Right lobe of liver (tissue), 4 donors: ENCODE measurements around the gene COMP.

Experiments
- CTCF ChIP-seq, 4 donors: fragments of 200-600 bp in 3 of 4; fragments of 450-650 bp in 1 of 4; IDR thresholded peaks; one replicate each; pipeline versions ENCODE4 v1.5.1 to v1.8.0; 2016 to 2022; ENCODE audit warnings: antibody characterized with exemption in 4 of 4, mild to moderate bottlenecking in 2 of 4
- POLR2A ChIP-seq: fragments of 450-650 bp; IDR thresholded peaks from one replicate; pipeline ENCODE4 v1.6.1; 2017; ENCODE audit warnings: antibody characterized with exemption, mild to moderate bottlenecking
- donor health status: DM: no; HTN: no; CAD: no.
- donor health status: DM: no; HTN: no; CAD: no.
- donor health status: DM: no; HTN: yes; CAD: no.

- no peak for TF ChIP-seq CTCF (IDR thresholded peaks at IDR 0.05)
- TF ChIP-seq POLR2A, result no peak
Measured at GRCh38 chr19:18840288-18841267, 49.5 kb upstream of the COMP start.
